ENCODE measurements around the gene GDI2.
"Not testable (repeated sequence)": the region's sequence is repeated elsewhere in the genome, so short reads cannot be mapped to it uniquely, and the experiment has no call there.

Gene GDI2

GRCh38 chr10:5836181-5836580, 22.9 kb upstream of the GDI2 start:
- not testable (repeated sequence) for H3K36me3 ChIP-seq (ENCODE audit: insufficient read depth, low read length)

GRCh38 chr10:5835446-5836095, 22.3 kb upstream of the GDI2 start:
- peaks cover 9% of the 10 kb centered on the region for H3K4me1 ChIP-seq (ENCODE audit: insufficient read depth, low read length)
- no peak overlapping the region for H2AFZ ChIP-seq (ENCODE audit: low read depth, low read length)
- H3K27me3 ChIP-seq (ENCODE audit: insufficient read depth, low read length), result no peaks in the 10 kb centered on the region
- H3K4me3 ChIP-seq (ENCODE audit: low read length), result no peak overlapping the region
- no peaks in the 10 kb centered on the region for H3K9me3 ChIP-seq (ENCODE audit: low read length)
- H3K36me3 ChIP-seq (ENCODE audit: insufficient read depth, low read length), result no peaks in the 10 kb centered on the region

More at GRCh38 chr10:5836181-5836580, 22.9 kb upstream of the GDI2 start:
- not testable (repeated sequence) for H3K9me3 ChIP-seq (ENCODE audit: low read length); H3K27me3 ChIP-seq (ENCODE audit: insufficient read depth, low read length); H2AFZ ChIP-seq (ENCODE audit: low read depth, low read length); H3K4me3 ChIP-seq (ENCODE audit: low read length)
- peaks cover 15% of the 10 kb centered on the region for H3K4me1 ChIP-seq (ENCODE audit: insufficient read depth, low read length)

GRCh38 chr10:5833814-5834213, 20.6 kb upstream of the GDI2 start:
- Histone ChIP-seq H3K9me3 (ENCODE audit: low read length) (no peaks in the 10 kb centered on the region), H3K4me3 (ENCODE audit: low read length) (no peak overlapping the region), H2AFZ (ENCODE audit: low read depth, low read length) (no peak overlapping the region), H3K27me3 (ENCODE audit: insufficient read depth, low read length) (no peaks in the 10 kb centered on the region), H3K36me3 (ENCODE audit: insufficient read depth, low read length) (no peaks in the 10 kb centered on the region), H3K4me1 (ENCODE audit: insufficient read depth, low read length) (peaks cover 4% of the 10 kb centered on the region)

GRCh38 chr10:5832946-5833345, 19.7 kb upstream of the GDI2 start:
- Histone ChIP-seq H3K27me3 (ENCODE audit: insufficient read depth, low read length) (no peaks in the 10 kb centered on the region), H3K36me3 (ENCODE audit: insufficient read depth, low read length) (no peaks in the 10 kb centered on the region), H3K4me1 (ENCODE audit: insufficient read depth, low read length) (peaks cover 4% of the 10 kb centered on the region)

GRCh38 chr10:5831446-5831782, 18.2 kb upstream of the GDI2 start:
- Histone ChIP-seq H3K9me3 (ENCODE audit: low read length) (no peaks in the 10 kb centered on the region), H3K4me1 (ENCODE audit: insufficient read depth, low read length) (peaks cover 4% of the 10 kb centered on the region), H3K4me3 (ENCODE audit: low read length) (no peak overlapping the region), H3K36me3 (ENCODE audit: insufficient read depth, low read length) (no peaks in the 10 kb centered on the region), H2AFZ (ENCODE audit: low read depth, low read length) (no peak overlapping the region), H3K27me3 (ENCODE audit: insufficient read depth, low read length) (no peaks in the 10 kb centered on the region)

More at GRCh38 chr10:5832946-5833345, 19.7 kb upstream of the GDI2 start:
- H3K4me3 ChIP-seq (ENCODE audit: low read length), result no peak overlapping the region
- no peak overlapping the region for H2AFZ ChIP-seq (ENCODE audit: low read depth, low read length)
- H3K9me3 ChIP-seq (ENCODE audit: low read length), result no peaks in the 10 kb centered on the region

GRCh38 chr10:5830629-5831445, 17.6 kb upstream of the GDI2 start:
- Histone ChIP-seq H2AFZ (ENCODE audit: low read depth, low read length) (no peak overlapping the region), H3K27me3 (ENCODE audit: insufficient read depth, low read length) (no peaks in the 10 kb centered on the region), H3K36me3 (ENCODE audit: insufficient read depth, low read length) (no peaks in the 10 kb centered on the region), H3K9me3 (ENCODE audit: low read length) (no peaks in the 10 kb centered on the region), H3K4me1 (ENCODE audit: insufficient read depth, low read length) (peaks cover 4% of the 10 kb centered on the region), H3K4me3 (ENCODE audit: low read length) (no peak overlapping the region)

GRCh38 chr10:5829267-5829666, 16.0 kb upstream of the GDI2 start:
- Histone ChIP-seq H3K36me3 (ENCODE audit: insufficient read depth, low read length) (no peaks in the 10 kb centered on the region), H3K4me1 (ENCODE audit: insufficient read depth, low read length) (peaks cover 4% of the 10 kb centered on the region), H3K27me3 (ENCODE audit: insufficient read depth, low read length) (no peaks in the 10 kb centered on the region), H2AFZ (ENCODE audit: low read depth, low read length) (no peak overlapping the region), H3K9me3 (ENCODE audit: low read length) (no peaks in the 10 kb centered on the region), H3K4me3 (ENCODE audit: low read length) (no peak overlapping the region)

- Histone ChIP-seq H3K36me3 (ENCODE audit: insufficient read depth, low read length) (no peaks in the 10 kb centered on the region), H3K27me3 (ENCODE audit: insufficient read depth, low read length) (no peaks in the 10 kb centered on the region), H3K9me3 (ENCODE audit: low read length) (no peaks in the 10 kb centered on the region), H3K4me1 (ENCODE audit: insufficient read depth, low read length) (peaks cover 2% of the 10 kb centered on the region), H3K4me3 (ENCODE audit: low read length) (no peak overlapping the region), H2AFZ (ENCODE audit: low read depth, low read length) (no peak overlapping the region)
These were observed 15.5 kb upstream of the GDI2 start for GRCh38 chr10:5828725-5829124.

- H3K4me3 ChIP-seq (ENCODE audit: low read length), result no peak overlapping the region
- H3K27me3 ChIP-seq (ENCODE audit: insufficient read depth, low read length), result no peaks in the 10 kb centered on the region
- no peaks in the 10 kb centered on the region for H3K36me3 ChIP-seq (ENCODE audit: insufficient read depth, low read length)
- H3K9me3 ChIP-seq (ENCODE audit: low read length), result no peaks in the 10 kb centered on the region
- H2AFZ ChIP-seq (ENCODE audit: low read depth, low read length), result no peak overlapping the region
- H3K4me1 ChIP-seq (ENCODE audit: insufficient read depth, low read length), result no peaks in the 10 kb centered on the region
These were observed 14.6 kb upstream of the GDI2 start for GRCh38 chr10:5827841-5828240.

- not testable (repeated sequence) for H3K27me3 ChIP-seq (ENCODE audit: insufficient read depth, low read length); H3K9me3 ChIP-seq (ENCODE audit: low read length); H3K36me3 ChIP-seq (ENCODE audit: insufficient read depth, low read length); H3K4me3 ChIP-seq (ENCODE audit: low read length); H2AFZ ChIP-seq (ENCODE audit: low read depth, low read length); H3K4me1 ChIP-seq (ENCODE audit: insufficient read depth, low read length)
These were observed 13.3 kb upstream of the GDI2 start for GRCh38 chr10:5826511-5826910.

GRCh38 chr10:5818894-5819293, 5.7 kb upstream of the GDI2 start:
- Histone ChIP-seq H3K27me3 (ENCODE audit: insufficient read depth, low read length) (no peaks in the 10 kb centered on the region), H3K4me3 (ENCODE audit: low read length) (no peak overlapping the region), H3K4me1 (ENCODE audit: insufficient read depth, low read length) (peaks cover 9% of the 10 kb centered on the region), H3K9me3 (ENCODE audit: low read length) (no peaks in the 10 kb centered on the region), H3K36me3 (ENCODE audit: insufficient read depth, low read length) (no peaks in the 10 kb centered on the region), H2AFZ (ENCODE audit: low read depth, low read length) (no peak overlapping the region)

- Histone ChIP-seq H3K36me3 (ENCODE audit: insufficient read depth, low read length) (no peaks in the 10 kb centered on the region), H3K4me1 (ENCODE audit: insufficient read depth, low read length) (peaks cover 9% of the 10 kb centered on the region), H3K27me3 (ENCODE audit: insufficient read depth, low read length) (no peaks in the 10 kb centered on the region), H3K9me3 (ENCODE audit: low read length) (no peaks in the 10 kb centered on the region), H3K4me3 (ENCODE audit: low read length) (no peak overlapping the region), H2AFZ (ENCODE audit: low read depth, low read length) (no peak overlapping the region)
These were observed 4.8 kb upstream of the GDI2 start for GRCh38 chr10:5818048-5818331.

GRCh38 chr10:5817322-5818047, 4.3 kb upstream of the GDI2 start:
- no peak overlapping the region for H2AFZ ChIP-seq (ENCODE audit: low read depth, low read length)
- no peaks in the 10 kb centered on the region for H3K36me3 ChIP-seq (ENCODE audit: insufficient read depth, low read length)
- no peaks in the 10 kb centered on the region for H3K9me3 ChIP-seq (ENCODE audit: low read length)
- no peak overlapping the region for H3K4me3 ChIP-seq (ENCODE audit: low read length)
- H3K4me1 ChIP-seq (ENCODE audit: insufficient read depth, low read length), result peaks cover 9% of the 10 kb centered on the region
- no peaks in the 10 kb centered on the region for H3K27me3 ChIP-seq (ENCODE audit: insufficient read depth, low read length)
